Prostate gland (tissue), 2 donors: ENCODE measurements around the gene PFN3. TPM values are rescaled to one million over a fixed set of nuclear protein-coding genes. Genes with fewer than 3 reads are reported as not detected.
A peak's percentile ranks its signal among the peaks of the same experiment; 100 is the strongest.

Source experiments
- DNase-seq: peaks from one replicate; pipeline ENCODE4 v3.0.0-alpha.2; 2019; ENCODE audit warnings: low spot score
- H3K27ac ChIP-seq, 2 donors: fragments of 200-600 bp; sonication (generic); 2 replicates each; pipeline ENCODE4 v1.5.1; 2017 to 2019
- H3K27me3 ChIP-seq: fragments of 200-600 bp; sonication (generic); replicated peaks from 2 replicates; pipeline ENCODE4 v1.5.1; 2019; ENCODE audit not compliant: insufficient read depth
- H3K36me3 ChIP-seq, 2 donors: fragments of 200-600 bp; sonication (generic); 1 replicate in 1 of 2; 2 replicates in 1 of 2; pipeline versions ENCODE4 v1.5.1 to v1.8.1; 2017 to 2019
- H3K4me1 ChIP-seq: fragments of 200-600 bp; sonication (generic); replicated peaks from 2 replicates; pipeline ENCODE4 v1.5.1; 2019
- H3K4me3 ChIP-seq, 2 donors: fragments of 200-600 bp; sonication (generic); 2 replicates each; pipeline ENCODE4 v1.5.1; 2017 to 2019
- H3K9me3 ChIP-seq: fragments of 200-600 bp; sonication (generic); 2 replicates; pipeline ENCODE4 v1.5.1; 2017
- POLR2A ChIP-seq: fragments of 450-650 bp; IDR thresholded peaks from one replicate; pipeline ENCODE4 v1.6.1; 2016; ENCODE audit warnings: antibody characterized with exemption, mild to moderate bottlenecking
- POLR2AphosphoS5 ChIP-seq: sonication (generic); formaldehyde crosslinking; IDR thresholded peaks from one replicate; pipeline ENCODE4 v1.6.1; 2017; ENCODE audit warnings: antibody characterized with exemption
- WGBS: methylation state at CpG from one replicate; pipeline ENCODE4 v1.1.5; 2018; 5-methylcytosine and 5-hydroxymethylcytosine counted together
- intact Hi-C: fragments of 100-400 bp; cut with DNase I; formaldehyde crosslinking; loops from one replicate; pipeline ENCODE4 v1.14.2; 2022
- total RNA-seq, 2 donors: library from RNA; depleted of rRNA; stranded (reverse); fragments of >200 nt; gene quantifications; one replicate each; pipeline ENCODE4 v1.1.0, GENCODE V29; 2016
- TF ChIP-seq, protein P1 (sequence below), 4 experiments: fragments of 200-600 bp in 2 of 4; fragments of 450-650 bp in 2 of 4; sonication (generic) in 2 of 4; IDR thresholded peaks; 1 replicate in 3 of 4; 2 replicates in 1 of 4; pipeline ENCODE4 v1.5.1; 2016 to 2019; ENCODE audit warnings: antibody characterized with exemption in 4 of 4, mild to moderate bottlenecking in 2 of 4, moderate library complexity in 2 of 4

Gene PFN3
- total RNA-seq, 2 donors from 2014 or later = not detected

DNA sequence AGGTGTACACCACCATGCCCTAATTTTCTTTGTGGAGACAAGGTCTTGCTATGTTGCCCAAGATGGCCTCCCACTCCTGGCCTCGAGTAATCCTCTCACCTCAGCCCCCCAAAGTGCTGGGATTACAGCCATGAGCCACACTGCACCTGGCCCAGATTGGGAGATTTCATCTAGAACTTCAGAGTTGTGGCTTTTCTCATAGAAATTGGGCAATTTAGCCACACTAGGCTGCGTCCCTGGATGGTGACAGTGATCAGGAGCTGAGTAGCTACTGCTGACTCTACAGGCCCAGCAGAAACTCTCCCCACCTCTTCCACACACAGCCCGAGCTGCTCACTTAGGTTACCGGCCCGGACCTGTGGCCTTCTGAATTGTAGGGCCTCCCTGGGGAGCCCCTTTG is 7.7 kb downstream of the PFN3 start:
- Histone ChIP-seq H3K36me3 (no peaks in the 10 kb centered on the region), H3K9me3 (no peaks in the 10 kb centered on the region), H3K27me3 (no peaks in the 10 kb centered on the region), H3K4me3 (no peak overlapping the region), H3K4me1 (no peaks in the 10 kb centered on the region), H3K27ac (no peak overlapping the region)
- intact Hi-C loops = loop anchor here (5.0 kb wide), 1 partner anchor 110 kb away; no protein-coding TSS in a partner anchor
- WGBS = 78% methylated on average over 5 of the region's 5 CpGs
- TF ChIP-seq, protein P1, sequence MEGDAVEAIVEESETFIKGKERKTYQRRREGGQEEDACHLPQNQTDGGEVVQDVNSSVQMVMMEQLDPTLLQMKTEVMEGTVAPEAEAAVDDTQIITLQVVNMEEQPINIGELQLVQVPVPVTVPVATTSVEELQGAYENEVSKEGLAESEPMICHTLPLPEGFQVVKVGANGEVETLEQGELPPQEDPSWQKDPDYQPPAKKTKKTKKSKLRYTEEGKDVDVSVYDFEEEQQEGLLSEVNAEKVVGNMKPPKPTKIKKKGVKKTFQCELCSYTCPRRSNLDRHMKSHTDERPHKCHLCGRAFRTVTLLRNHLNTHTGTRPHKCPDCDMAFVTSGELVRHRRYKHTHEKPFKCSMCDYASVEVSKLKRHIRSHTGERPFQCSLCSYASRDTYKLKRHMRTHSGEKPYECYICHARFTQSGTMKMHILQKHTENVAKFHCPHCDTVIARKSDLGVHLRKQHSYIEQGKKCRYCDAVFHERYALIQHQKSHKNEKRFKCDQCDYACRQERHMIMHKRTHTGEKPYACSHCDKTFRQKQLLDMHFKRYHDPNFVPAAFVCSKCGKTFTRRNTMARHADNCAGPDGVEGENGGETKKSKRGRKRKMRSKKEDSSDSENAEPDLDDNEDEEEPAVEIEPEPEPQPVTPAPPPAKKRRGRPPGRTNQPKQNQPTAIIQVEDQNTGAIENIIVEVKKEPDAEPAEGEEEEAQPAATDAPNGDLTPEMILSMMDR (IDR thresholded peaks at IDR 0.05) = no peak
- TF ChIP-seq POLR2AphosphoS5 (no peak), POLR2A (no peak)
- no peak for DNase-seq

DNA sequence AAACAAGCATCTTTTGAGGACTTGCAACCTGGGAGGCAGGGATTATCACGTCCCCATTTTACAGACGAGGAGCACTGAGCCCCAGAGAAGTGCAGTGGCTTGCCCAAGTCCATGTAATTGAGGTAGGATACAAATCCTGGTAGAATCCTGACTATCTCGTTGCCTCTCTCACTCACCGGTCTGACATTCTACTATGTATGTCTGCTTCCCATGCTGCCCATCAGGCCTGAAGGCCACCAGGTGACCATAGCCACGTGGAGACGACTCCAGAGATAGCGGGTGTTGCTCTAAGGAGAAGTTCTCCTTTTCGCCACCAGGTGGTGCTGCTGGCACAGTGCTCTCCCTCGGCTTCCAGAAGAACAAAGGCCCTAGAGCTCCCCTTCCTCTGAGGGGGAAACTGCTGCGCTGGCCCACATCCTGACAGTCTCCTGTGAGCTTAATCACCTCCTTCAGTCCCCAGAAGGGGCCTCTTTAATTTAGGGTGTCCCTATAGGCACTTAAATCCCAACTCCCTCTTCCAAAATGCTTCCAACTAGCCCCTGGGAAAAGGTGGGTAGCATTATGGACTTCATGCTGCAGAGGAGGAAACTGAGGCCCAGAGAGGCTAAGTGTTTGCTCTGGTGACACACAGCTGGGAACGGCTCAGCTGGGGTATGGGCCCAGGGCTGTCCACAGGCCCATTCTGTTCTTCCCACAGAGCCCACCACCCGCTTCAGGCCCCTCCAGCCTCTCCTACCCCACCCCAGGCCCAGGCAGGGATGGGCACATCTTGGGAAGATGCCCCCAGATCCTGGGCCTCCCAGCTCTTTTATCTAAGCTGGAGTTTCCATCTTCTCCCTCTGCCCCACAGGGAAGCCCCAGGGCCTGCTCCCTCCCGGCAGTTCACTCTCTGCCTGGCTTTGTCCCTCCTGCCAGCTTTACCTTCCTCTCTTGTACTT is 9.8 kb downstream of the PFN3 start:
- peak; percentile 82 for DNase-seq
- intact Hi-C loops = loop anchor here (2.0 to 5.0 kb wide), 2 partner anchors 64 to 112 kb away; no protein-coding TSS in a partner anchor
- TF ChIP-seq, protein P1 (IDR thresholded peaks at IDR 0.05) = peak; percentile 96 to 99 (median 97)
- TF ChIP-seq POLR2AphosphoS5 (peak; percentile 61), POLR2A (no peak)
- no peaks in the 10 kb centered on the region for H3K9me3 ChIP-seq
- no peaks in the 10 kb centered on the region for H3K27me3 ChIP-seq
- WGBS = 22% methylated on average over 13 of the region's 13 CpGs
- no peaks in the 10 kb centered on the region for H3K4me1 ChIP-seq
- no peaks in the 10 kb centered on the region for H3K36me3 ChIP-seq
- no peak overlapping the region for H3K4me3 ChIP-seq
- peak overlapping the region; percentile 58 to 64 for H3K27ac ChIP-seq

DNA sequence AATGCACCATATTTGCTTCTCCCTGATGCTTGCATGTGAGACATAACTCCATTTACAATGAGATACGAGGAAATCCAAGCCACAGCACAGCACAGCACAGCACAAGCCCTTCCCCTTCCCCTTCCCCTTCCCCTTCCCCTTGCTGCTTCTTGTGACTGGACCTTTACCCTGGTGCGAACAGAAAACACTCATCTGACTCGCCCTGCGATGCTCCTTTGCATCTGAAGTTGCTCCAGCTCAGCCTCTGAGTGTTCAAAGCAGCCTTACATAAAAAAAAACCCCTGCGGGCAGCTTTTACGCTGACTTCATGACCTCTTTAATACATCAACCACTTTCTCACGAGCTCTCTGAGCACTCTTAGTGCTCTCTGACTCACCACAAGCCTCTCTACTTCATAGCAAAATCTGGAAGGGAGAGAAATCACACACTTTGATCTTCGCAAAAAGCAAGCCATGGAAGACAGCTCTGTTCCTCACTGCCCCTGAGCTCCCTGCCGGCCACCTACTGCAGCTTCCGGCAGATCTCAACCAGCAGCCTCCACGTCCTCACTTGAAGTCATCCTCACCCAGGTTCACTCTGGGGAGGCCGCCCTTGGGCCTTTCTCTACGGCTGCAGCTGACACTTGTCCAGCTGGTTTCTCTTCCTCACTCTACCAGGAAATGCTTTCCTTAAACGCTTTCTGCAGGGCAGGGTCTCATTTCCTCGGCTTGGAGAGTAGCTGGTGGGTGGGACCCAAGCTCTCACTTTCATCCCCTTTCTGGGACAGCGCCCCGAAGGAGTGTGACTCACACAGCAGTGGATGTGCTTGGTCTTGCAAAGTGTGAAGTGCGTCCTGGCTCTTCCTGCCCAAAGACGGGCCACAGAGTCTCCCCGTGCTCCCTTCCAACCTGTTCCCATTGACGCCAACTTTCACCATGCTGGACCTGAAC is 11.0 kb downstream of the PFN3 start:
- WGBS = 16% methylated on average over 21 of the region's 21 CpGs
- Histone ChIP-seq H3K9me3 (no peaks in the 10 kb centered on the region), H3K27ac (peak overlapping the region; percentile 58 to 64), H3K36me3 (no peaks in the 10 kb centered on the region), H3K4me1 (no peaks in the 10 kb centered on the region), H3K4me3 (no peak overlapping the region), H3K27me3 (no peaks in the 10 kb centered on the region)
- DNase-seq = peak; percentile 79
- intact Hi-C loops = loop anchor here (2.0 to 5.0 kb wide), 2 partner anchors 65 to 113 kb away; no protein-coding TSS in a partner anchor
- TF ChIP-seq POLR2AphosphoS5 (peak; percentile 84), POLR2A (peak; percentile 21)
- TF ChIP-seq, protein P1 (IDR thresholded peaks at IDR 0.05) = no peak

DNA sequence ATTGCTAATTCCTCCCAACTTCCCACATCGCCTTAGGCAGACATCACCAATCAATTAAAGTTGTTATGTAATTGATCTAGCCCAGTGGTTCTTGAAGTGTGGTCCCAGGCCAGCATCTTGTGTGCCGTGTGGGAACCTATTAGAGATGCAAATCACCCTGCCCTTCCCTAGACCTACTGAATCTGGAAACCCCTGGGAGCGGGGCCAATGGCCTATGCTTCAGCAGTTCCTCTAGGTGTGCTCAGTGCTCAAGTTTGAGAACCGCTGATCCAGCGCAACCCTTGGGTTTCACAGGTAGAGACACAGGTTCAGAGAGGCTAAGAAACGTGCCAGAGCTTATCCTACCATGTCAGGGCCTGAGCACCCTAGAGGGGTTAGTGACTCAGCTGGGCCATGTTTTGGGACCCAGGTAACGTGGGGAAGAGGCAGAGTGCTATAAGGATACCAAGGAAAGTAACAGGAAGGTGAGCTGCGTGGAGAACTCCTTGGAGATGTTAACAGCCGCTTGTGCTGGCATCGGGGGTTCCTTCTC is 11.9 kb downstream of the PFN3 start:
- WGBS = 78% methylated on average over 10 of the region's 10 CpGs
- no peaks in the 10 kb centered on the region for H3K9me3 ChIP-seq
- H3K27ac ChIP-seq = peak overlapping the region in 1 of 2 donors; percentile 58

More for the DNA sequence above, 11.9 kb downstream of the PFN3 start:
- H3K36me3 ChIP-seq = no peaks in the 10 kb centered on the region
- TF ChIP-seq POLR2AphosphoS5 (no peak), POLR2A (no peak)
- TF ChIP-seq, protein P1 (IDR thresholded peaks at IDR 0.05) = no peak
- no peaks in the 10 kb centered on the region for H3K27me3 ChIP-seq
- no peaks in the 10 kb centered on the region for H3K4me1 ChIP-seq
- intact Hi-C loops = no loop called here
- no peak for DNase-seq
- H3K4me3 ChIP-seq = no peak overlapping the region
